NCI-H69 (cell line): ENCODE measurements around the gene PTPRM.
A peak's percentile ranks its signal among the peaks of the same experiment; 100 is the strongest.
"Not testable (repeated sequence)": the region's sequence is repeated elsewhere in the genome, so short reads cannot be mapped to it uniquely, and the experiment has no call there.

ENCODE experiments used
- DNase-seq: peaks from one replicate; lab custom pipeline; 2025; lab: John Stamatoyannopoulos, UW

The PTPRM gene

DNA sequence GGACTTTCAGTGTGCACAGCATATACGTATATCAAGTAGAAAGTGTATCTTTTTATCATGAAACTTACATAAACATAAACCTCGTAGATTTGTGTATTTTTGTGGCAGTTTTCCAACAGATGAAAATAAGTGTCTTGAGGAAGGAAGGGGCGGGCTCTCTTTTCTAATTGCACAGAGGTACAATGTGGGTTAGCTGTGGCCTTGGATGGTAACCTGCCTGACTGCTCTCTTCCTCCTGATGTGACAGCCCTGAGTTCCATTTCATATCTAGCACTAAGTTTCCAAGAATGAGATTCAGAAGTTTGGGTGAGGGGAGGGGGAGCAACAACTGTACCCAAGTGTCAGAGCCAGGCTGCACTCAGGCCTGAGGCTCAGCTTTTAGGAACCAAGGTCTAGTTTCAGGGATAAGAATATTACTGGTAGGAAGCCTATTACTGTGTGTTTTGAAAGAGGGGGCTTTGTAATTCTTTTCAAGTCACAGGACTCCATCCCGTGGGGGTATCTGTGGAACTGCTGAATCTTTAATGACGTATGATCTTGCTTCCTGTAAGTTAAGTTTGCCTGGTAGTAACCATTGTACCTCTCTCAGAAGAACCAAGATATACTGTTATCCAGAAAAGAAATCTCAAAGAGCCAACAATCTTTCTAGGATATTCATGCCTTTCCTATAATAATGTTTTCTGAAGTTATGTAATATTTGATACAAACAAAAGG lies 483.7 kb downstream of the PTPRM start:
- DNase-seq = no peak

DNA sequence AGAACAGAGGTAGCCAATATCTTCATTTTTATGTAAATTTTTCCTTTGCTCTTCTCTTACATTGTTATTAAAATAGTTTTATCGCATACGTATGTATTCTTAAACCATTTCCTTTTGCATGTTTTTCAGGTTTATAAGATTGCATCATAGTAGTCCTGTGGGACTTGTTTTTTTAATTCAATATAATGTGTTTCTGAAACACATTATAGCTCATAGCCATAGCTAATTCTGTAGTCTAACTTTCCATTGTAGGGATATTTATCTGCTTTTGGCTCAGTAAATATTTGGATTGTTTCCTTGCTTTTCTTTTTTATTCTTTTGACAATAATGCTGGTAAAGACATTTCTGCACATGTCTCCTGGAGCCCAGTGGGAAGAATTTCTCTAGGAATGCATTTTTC lies 484.3 kb downstream of the PTPRM start:
- DNase-seq = no peak

GRCh38 chr18:8052237-8052701 lies 485.2 kb downstream of the PTPRM start:
- peak; percentile 60 for DNase-seq

GRCh38 chr18:8056723-8057122 lies 489.6 kb downstream of the PTPRM start:
- peak; percentile 9 for DNase-seq

- not testable (repeated sequence) for DNase-seq
These were observed 496.0 kb downstream of the PTPRM start for GRCh38 chr18:8063152-8063551.

- DNase-seq = peak; percentile 9
These were observed 496.6 kb downstream of the PTPRM start for GRCh38 chr18:8063733-8064132.

GRCh38 chr18:8065284-8065683 lies 498.2 kb downstream of the PTPRM start:
- peak; percentile 32 for DNase-seq

GRCh38 chr18:8065773-8066172 lies 498.7 kb downstream of the PTPRM start:
- no peak for DNase-seq

DNA sequence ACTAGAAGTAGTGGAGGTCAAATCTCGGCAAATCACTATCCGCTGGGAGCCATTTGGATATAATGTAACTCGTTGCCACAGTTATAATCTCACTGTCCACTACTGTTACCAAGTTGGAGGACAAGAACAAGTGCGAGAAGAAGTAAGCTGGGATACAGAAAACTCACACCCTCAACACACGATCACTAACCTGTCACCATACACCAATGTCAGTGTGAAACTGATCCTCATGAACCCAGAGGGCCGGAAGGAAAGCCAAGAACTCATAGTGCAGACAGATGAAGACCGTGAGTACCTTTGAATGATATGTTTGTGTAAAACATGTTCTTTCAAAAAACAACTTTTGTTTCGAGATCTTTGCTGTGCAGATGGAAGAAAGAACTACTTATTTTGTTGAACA lies 502.6 kb downstream of the PTPRM start:
- DNase-seq = no peak

GRCh38 chr18:8073167-8073566 lies 506.1 kb downstream of the PTPRM start:
- DNase-seq = no peak

GRCh38 chr18:8080092-8080491 lies 513.0 kb downstream of the PTPRM start:
- no peak for DNase-seq

- peak; percentile 17 for DNase-seq
These were observed 514.2 kb downstream of the PTPRM start for GRCh38 chr18:8081267-8081666.

DNA sequence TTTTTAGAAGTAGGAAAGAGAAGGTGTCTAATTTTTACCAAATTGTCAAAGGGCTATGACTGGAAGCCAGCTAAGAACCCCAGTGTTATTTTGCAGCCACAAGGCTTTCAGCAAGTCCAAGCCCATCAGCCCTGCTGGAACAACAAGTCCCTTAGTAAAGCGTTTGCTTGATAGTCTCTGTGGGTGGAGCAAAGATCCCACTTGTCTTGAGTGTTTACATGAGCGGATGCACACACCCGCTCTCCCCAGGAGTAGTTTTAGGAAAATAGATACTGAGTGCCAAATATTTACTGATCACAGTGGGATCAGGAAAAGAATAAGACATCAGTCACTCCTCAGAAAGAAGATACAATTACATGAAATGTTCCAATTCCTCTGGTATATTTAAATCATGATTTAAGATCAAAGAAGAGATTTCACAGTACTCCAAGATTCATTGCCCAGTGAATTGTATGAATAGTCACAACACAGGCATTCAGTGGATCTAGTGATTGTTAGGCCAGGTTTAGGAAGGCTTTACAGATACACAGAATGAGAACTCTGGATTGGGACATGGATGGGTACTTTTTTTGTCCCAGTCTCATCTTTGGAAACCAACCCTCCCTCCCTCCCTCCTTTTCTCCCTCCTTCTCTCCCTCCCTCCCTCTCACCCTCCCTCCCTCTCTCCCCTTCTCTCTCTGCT lies 514.9 kb downstream of the PTPRM start:
- peak; percentile 90 for DNase-seq

DNA sequence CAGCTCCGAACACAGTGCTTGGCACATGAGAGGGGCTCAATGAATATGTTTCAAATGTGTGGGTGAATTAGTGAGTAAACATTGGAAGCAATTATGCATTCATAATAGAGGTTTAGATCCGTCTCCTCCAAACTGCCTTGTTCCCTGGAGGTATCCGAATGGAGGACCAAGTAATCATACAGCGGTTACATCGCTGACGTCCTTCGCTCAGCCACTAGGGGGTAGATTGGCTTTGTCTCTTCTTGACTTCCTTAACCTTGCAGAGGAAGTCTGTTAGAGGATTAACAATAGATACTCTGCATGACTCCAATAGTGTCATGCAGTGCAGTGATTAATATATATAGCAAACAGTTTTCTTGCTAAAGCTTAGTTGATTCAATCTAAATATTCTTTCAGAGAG lies 517.0 kb downstream of the PTPRM start:
- DNase-seq = peak; percentile 96

GRCh38 chr18:8088626-8089025 lies 521.5 kb downstream of the PTPRM start:
- DNase-seq = peak; percentile 71

GRCh38 chr18:8091035-8091434 lies 523.9 kb downstream of the PTPRM start:
- no peak for DNase-seq

- no peak for DNase-seq
These were observed 528.9 kb downstream of the PTPRM start for GRCh38 chr18:8095947-8096570.

GRCh38 chr18:8097399-8097798 lies 530.3 kb downstream of the PTPRM start:
- no peak for DNase-seq

GRCh38 chr18:8097927-8098326 lies 530.8 kb downstream of the PTPRM start:
- peak; percentile 96 for DNase-seq

DNA sequence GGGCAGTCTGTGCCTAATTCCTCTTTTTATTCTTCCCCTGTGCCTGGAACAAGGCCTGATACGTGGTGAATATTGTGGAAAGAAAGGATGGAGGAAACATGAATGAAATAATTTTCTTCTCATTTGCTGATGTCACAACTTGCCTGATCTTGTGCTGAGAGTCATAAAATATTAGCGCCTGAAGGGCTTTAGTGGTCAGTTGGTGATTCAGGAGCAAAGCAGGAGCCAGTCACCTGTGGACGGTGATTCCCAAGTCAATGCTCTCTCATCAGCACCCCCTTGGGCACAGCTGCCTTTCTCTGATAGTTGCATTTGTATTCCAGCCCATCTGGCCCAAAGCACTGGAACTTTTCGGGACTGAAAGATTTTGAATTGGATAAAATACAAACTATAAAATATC lies 539.5 kb downstream of the PTPRM start:
- DNase-seq = no peak

DNA sequence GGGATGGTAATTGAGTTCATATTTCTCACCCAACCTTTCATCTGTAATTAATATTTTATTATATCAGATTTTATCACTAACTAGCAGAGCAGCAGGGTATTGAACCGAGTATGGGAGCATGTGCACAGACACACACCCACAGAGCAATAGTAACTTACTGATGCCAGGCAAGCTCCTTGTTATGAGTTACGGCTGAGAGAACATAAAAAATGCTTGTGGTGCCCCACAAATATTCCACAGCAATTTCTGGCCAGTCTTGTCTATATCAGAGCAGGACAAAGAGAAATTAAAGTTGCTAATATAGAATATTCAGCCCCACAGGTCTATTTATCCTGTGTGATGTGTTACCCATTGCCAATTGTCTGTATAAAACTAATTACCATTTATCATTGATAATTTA lies 540.3 kb downstream of the PTPRM start:
- no peak for DNase-seq

DNA sequence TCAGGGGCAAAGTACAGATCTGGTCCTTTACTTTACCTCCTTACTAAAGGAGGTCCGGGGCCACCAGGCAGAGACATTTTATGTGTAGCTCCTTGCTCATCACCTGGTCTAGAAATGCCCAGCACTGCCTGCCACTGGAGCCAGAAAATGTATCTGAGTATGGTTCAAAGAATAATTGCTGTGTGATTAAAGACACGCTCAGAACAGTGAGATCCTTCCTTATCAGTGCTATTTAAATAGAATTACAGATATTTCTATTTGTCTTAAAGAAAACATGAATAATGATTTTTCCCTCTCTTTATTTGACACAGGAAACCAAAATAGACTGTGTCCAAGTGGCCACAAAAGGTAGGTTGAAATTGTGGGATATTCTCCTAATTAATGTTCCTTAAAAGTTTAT lies 547.4 kb downstream of the PTPRM start:
- no peak for DNase-seq

DNA sequence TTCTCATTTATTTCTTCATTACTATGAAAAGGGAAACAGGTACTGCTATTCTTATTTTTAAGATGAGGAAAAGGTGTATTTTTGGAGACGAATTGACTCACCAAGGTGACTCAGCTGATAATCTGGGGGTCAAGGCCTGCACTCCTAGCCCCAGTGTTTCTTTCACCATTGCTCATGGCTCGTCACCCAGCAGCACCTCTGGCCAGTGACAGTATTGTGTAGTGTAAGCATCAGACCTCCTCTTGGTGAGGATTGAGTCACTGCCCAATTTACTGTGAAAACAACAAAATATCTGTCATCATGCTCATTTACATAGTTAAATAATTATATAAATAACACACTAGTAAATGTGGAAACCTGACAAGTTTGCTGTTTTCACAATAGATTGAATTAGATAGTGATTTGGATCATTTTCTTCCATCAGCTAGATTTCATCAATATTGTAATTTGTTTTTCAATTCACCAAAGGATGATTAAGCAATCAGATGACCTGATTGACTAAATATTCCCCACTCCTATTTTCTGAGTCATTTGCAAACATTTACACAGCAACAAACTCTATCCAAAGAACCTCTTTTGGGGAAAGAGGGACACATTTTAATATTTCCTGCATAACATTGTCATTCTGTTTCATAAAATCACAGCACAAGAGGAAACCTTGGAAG lies 549.4 kb downstream of the PTPRM start:
- no peak for DNase-seq
